A673 (cell line): Measurements from ENCODE around the gene ANKRD35.

Experiments
- EZH2 ChIP-seq: fragments of 200-600 bp; sonication (generic); IDR thresholded peaks from 2 replicates; pipeline ENCODE4 v1.6.1; 2017; ENCODE audit warnings: borderline replicate concordance, low read depth, mild to moderate bottlenecking, mixed read lengths, antibody characterized with exemption, low read length; ENCODE audit not compliant: poor library complexity, severe bottlenecking
- TF ChIP-seq, protein P1 (sequence below): fragments of 300-800, 200-600 bp; sonication (generic); conservative IDR thresholded peaks from 2 replicates; pipeline ENCODE4 v1.5.1; 2017; ENCODE audit warnings: low read depth, mild to moderate bottlenecking, antibody characterized with exemption, low read length, moderate library complexity, mixed read lengths

DNA sequence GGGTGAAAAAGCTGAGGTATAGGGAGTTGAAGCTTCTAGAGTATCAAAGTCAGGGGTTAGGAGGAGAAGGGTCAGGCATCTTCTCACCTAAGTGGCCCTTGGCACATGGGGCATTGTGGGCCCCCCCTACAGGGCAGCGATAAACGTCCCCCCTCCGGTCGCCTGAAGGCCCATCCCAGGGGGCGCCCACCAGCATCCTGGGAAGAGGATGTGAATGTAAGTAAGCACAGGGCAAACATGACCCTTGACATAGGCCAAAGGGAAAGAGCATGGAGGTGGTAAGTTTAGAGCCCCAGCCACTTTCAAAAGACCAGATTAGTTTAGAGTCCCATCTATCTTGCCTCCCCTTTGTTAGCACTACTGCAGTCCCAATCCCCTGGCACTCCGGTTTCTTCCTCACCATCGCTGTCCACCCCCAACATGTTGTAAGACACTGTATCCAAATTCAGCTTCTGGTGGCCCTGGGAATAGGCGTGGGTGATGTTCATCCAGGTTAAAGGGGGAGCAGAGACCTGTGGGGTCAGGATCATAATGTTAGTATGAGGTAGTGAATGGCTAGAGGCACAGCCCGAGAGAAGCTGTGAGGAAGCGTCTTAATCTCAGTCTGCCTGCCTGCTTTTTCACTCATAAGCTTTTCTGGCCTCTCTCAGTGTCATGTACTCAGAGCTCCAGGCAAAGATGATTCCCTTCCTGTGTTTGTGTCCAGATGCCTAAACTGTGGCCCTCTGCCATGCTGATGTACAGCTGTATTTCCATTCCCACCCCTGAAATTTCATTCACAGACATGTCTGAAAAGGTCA, 21.5 kb upstream of the ANKRD35 start:
- TF ChIP-seq, protein P1, sequence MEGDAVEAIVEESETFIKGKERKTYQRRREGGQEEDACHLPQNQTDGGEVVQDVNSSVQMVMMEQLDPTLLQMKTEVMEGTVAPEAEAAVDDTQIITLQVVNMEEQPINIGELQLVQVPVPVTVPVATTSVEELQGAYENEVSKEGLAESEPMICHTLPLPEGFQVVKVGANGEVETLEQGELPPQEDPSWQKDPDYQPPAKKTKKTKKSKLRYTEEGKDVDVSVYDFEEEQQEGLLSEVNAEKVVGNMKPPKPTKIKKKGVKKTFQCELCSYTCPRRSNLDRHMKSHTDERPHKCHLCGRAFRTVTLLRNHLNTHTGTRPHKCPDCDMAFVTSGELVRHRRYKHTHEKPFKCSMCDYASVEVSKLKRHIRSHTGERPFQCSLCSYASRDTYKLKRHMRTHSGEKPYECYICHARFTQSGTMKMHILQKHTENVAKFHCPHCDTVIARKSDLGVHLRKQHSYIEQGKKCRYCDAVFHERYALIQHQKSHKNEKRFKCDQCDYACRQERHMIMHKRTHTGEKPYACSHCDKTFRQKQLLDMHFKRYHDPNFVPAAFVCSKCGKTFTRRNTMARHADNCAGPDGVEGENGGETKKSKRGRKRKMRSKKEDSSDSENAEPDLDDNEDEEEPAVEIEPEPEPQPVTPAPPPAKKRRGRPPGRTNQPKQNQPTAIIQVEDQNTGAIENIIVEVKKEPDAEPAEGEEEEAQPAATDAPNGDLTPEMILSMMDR: no peak
- no peak for TF ChIP-seq EZH2
